Hepatocyte (in vitro differentiated cells): Measurements from ENCODE around the gene SDHAF3. TPM values are rescaled to one million over a fixed set of nuclear protein-coding genes. Genes with fewer than 3 reads are reported as not detected.

Source experiments
- DNase-seq: peaks from one replicate; pipeline ENCODE4 v3.0.0-alpha.2; 2016; ENCODE audit warnings: low spot score
- H2AFZ ChIP-seq: fragments of 200-600 bp; sonication (generic); 2 replicates; pipeline ENCODE4 v1.6.0; 2016; ENCODE audit warnings: antibody characterized with exemption, mild to moderate bottlenecking
- H3K27ac ChIP-seq: fragments of 200-600 bp; sonication (generic); 2 replicates; pipeline ENCODE4 v1.5.1; 2016; ENCODE audit warnings: mild to moderate bottlenecking
- H3K27me3 ChIP-seq: fragments of 200-600 bp; sonication (generic); 2 replicates; pipeline ENCODE4 v1.6.1; 2016
- H3K36me3 ChIP-seq: fragments of 200-600 bp; sonication (generic); replicated peaks from 2 replicates; pipeline ENCODE4 v1.5.1; 2016; ENCODE audit warnings: low read depth; ENCODE audit not compliant: insufficient read depth
- H3K4me1 ChIP-seq: fragments of 200-600 bp; sonication (generic); 2 replicates; pipeline ENCODE4 v1.5.1; 2016; ENCODE audit warnings: mild to moderate bottlenecking, moderate library complexity; ENCODE audit not compliant: insufficient read depth
- H3K4me2 ChIP-seq: fragments of 200-600 bp; sonication (generic); 2 replicates; pipeline ENCODE4 v1.6.0; 2016
- H3K4me3 ChIP-seq: fragments of 200-600 bp; sonication (generic); 2 replicates; pipeline ENCODE4 v1.5.1; 2016; ENCODE audit warnings: mild to moderate bottlenecking
- H3K79me2 ChIP-seq: fragments of 200-600 bp; sonication (generic); 2 replicates; pipeline ENCODE4 v1.6.0; 2017; ENCODE audit warnings: mild to moderate bottlenecking
- H3K9me2 ChIP-seq: fragments of 200-600 bp; sonication (generic); replicated peaks from 2 replicates; pipeline ENCODE4 v1.6.0; 2017; ENCODE audit warnings: mild to moderate bottlenecking; ENCODE audit not compliant: insufficient read depth
- H3K9me3 ChIP-seq: fragments of 200-600 bp; sonication (generic); 2 replicates; pipeline ENCODE4 v1.5.1; 2016; ENCODE audit warnings: low read depth, mild to moderate bottlenecking
- H4K20me1 ChIP-seq: fragments of 200-600 bp; sonication (generic); 2 replicates; pipeline ENCODE4 v1.6.0; 2016; ENCODE audit warnings: mild to moderate bottlenecking; ENCODE audit not compliant: insufficient read depth, poor library complexity, severe bottlenecking
- EZH2 ChIP-seq: fragments of 200-600 bp; sonication (generic); IDR thresholded peaks from 2 replicates; pipeline ENCODE4 v1.6.1; 2016; ENCODE audit warnings: antibody characterized with exemption, mild to moderate bottlenecking, borderline replicate concordance
- EZH2phosphoT487 ChIP-seq: fragments of 200-600 bp; sonication (generic); IDR thresholded peaks from one replicate; pipeline ENCODE4 v1.6.1; 2018; ENCODE audit warnings: antibody characterized with exemption, mild to moderate bottlenecking, low read depth, moderate library complexity; ENCODE audit not compliant: unreplicated experiment, severe bottlenecking
- WGBS: methylation state at CpG from one replicate; pipeline ENCODE4 v1.1.6; 2016; ENCODE audit warnings: low lambda C conversion rate; ENCODE audit errors: missing lambda C conversion rate; 5-methylcytosine and 5-hydroxymethylcytosine counted together
- polyA plus RNA-seq: library from polyadenylated mRNA; unstranded; fragments of >200 nt; fragmentation: Nextera tagmentation; extraction: Ambion mirVana; gene quantifications from 2 replicates; pipeline ENCODE4 v1.2.1, GENCODE V29; 2016
- total RNA-seq: library from RNA; depleted of rRNA; stranded (reverse); fragments of >200 nt; gene quantifications from 2 replicates; pipeline ENCODE4 v1.2.3, GENCODE V29; 2014
- TF ChIP-seq, protein P1 (sequence below): fragments of 200-600 bp; sonication (generic); IDR thresholded peaks from 2 replicates; pipeline ENCODE4 v1.5.1; 2016; ENCODE audit warnings: antibody characterized with exemption, mild to moderate bottlenecking; ENCODE audit not compliant: poor library complexity

SDHAF3 gene
- total and polyA plus RNA-seq, 2 experiments from 2014 or later = 17.5 to 20.1 TPM

DNA sequence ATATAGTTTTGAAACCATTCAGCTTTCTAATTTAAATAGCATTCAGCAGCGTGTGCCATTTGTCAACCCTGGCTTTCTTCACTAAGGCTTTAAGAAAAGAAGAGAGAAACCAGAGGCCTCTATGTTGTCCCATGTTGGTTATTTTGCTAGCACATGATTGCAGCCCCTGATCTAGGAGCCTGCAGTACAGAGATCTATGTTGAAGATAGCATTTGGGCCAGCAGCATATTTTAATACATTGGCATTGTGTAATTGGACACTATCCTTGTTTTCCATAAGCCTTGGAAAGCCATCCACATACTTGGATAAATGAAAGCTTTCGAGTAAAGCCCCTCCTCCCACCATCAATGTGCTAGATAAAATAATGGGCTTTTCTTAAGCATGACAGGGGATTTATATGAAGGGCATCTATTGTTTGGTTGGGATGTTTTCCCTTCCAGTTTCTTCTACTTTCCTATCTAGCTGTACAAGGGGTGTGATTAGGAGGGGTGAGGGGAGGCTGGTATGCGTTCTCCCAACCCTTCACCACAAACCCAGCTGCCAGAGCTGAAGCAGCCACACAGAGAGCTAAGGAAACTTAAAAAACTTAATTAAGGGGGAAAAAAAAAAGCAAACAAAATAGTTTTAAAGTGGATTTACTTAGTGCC lies 23.1 kb upstream of the SDHAF3 start:
- Histone ChIP-seq H2AFZ (no peak overlapping the region), H3K9me2 (no peaks in the 10 kb centered on the region), H3K4me2 (no peak overlapping the region), H4K20me1 (no peaks in the 10 kb centered on the region), H3K4me1 (no peaks in the 10 kb centered on the region), H3K27ac (no peak overlapping the region), H3K9me3 (no peaks in the 10 kb centered on the region), H3K79me2 (no peaks in the 10 kb centered on the region), H3K36me3 (no peaks in the 10 kb centered on the region), H3K4me3 (no peak overlapping the region), H3K27me3 (no peaks in the 10 kb centered on the region)
- DNase-seq = no peak
- WGBS = 61% methylated on average over 3 of the region's 3 CpGs
- no peak for TF ChIP-seq EZH2
- TF ChIP-seq, protein P1, sequence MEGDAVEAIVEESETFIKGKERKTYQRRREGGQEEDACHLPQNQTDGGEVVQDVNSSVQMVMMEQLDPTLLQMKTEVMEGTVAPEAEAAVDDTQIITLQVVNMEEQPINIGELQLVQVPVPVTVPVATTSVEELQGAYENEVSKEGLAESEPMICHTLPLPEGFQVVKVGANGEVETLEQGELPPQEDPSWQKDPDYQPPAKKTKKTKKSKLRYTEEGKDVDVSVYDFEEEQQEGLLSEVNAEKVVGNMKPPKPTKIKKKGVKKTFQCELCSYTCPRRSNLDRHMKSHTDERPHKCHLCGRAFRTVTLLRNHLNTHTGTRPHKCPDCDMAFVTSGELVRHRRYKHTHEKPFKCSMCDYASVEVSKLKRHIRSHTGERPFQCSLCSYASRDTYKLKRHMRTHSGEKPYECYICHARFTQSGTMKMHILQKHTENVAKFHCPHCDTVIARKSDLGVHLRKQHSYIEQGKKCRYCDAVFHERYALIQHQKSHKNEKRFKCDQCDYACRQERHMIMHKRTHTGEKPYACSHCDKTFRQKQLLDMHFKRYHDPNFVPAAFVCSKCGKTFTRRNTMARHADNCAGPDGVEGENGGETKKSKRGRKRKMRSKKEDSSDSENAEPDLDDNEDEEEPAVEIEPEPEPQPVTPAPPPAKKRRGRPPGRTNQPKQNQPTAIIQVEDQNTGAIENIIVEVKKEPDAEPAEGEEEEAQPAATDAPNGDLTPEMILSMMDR = no peak

DNA sequence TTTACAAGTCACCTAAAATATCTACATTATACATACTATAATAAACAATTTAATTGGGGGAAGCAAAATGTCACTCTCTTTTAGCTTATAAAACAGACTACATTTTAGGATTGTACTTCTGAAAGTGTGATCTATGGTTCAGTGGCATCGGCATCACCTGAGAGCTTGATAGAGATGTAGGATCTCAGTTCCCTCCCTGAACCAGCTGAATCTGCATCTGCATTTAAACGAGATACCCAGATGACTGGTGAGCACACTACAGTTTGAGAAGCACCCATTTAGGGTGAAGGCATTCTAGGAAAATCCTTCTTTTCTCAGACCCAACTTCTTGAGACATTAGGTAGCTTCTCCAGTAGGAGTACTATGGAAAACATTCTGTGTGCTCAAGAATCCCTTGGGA lies 21.5 kb upstream of the SDHAF3 start:
- Histone ChIP-seq H3K4me1 (no peaks in the 10 kb centered on the region), H3K4me2 (no peak overlapping the region), H3K36me3 (no peaks in the 10 kb centered on the region), H3K4me3 (no peak overlapping the region), H3K9me3 (no peaks in the 10 kb centered on the region), H3K27ac (no peak overlapping the region), H3K9me2 (no peaks in the 10 kb centered on the region), H2AFZ (no peak overlapping the region), H3K79me2 (no peaks in the 10 kb centered on the region), H4K20me1 (no peaks in the 10 kb centered on the region), H3K27me3 (no peaks in the 10 kb centered on the region)
- DNase-seq = no peak
- WGBS = 87% methylated on average over 2 of the region's 2 CpGs
- TF ChIP-seq, protein P1 = no peak
- no peak for TF ChIP-seq EZH2
- no peak for TF ChIP-seq EZH2phosphoT487

DNA sequence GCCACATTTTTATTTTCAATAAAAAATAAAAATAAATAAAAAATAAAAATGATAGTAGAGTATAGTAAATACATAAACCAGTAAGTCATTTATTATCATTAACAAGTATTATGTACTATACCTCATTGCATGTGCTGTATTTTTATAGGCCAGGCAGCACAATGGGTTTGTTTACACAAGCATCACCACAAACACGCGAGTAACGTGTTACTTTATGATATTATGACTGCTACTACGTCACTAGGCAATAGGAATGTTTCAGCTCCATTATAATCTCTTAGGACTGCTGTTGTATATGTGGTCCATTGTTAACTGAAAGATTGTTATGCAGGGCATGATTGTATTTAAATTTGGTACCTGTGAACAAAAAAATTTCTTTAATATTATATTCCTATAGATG lies 20.8 kb upstream of the SDHAF3 start:
- H2AFZ ChIP-seq = no peak overlapping the region
- 82% methylated on average over 4 of the region's 4 CpGs for WGBS
- no peaks in the 10 kb centered on the region for H3K4me1 ChIP-seq
- H3K9me2 ChIP-seq = no peaks in the 10 kb centered on the region
- H3K27me3 ChIP-seq = no peaks in the 10 kb centered on the region
- H3K36me3 ChIP-seq = no peaks in the 10 kb centered on the region
- no peak for DNase-seq
- H3K9me3 ChIP-seq = no peaks in the 10 kb centered on the region
- no peaks in the 10 kb centered on the region for H4K20me1 ChIP-seq
- H3K4me2 ChIP-seq = no peak overlapping the region
- no peak for TF ChIP-seq EZH2phosphoT487
- no peak overlapping the region for H3K4me3 ChIP-seq
- no peaks in the 10 kb centered on the region for H3K79me2 ChIP-seq
- no peak overlapping the region for H3K27ac ChIP-seq

DNA sequence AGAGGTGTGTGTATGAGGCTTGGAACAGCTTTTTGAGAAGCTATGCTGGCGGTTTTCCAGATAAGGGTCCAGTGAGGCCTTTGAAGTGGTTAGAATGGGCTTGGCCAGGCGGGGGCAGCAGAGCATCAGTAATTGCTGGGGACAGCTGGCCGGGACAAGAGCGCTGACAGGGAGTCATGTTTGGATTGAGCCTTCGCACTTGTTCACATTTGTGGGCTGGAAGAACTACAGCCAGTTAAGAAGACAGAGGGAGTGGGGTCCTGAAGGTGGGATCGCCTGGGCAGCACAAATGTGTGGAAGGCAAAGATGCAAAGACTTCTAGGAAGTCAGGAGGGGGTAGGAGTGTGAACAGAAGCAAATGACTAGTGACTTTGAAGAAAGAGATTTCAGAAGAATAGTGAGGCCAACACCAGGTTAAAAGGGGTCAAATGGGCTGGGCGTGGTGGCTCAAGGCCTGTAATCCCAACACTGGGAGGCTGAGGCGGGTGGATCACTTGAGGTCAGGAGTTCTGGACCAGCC lies 12.7 kb upstream of the SDHAF3 start:
- Histone ChIP-seq H3K27me3 (peaks cover 2% of the 10 kb centered on the region), H3K4me3 (no peak overlapping the region), H3K9me2 (no peaks in the 10 kb centered on the region), H3K36me3 (no peaks in the 10 kb centered on the region), H3K79me2 (no peaks in the 10 kb centered on the region), H2AFZ (no peak overlapping the region), H3K9me3 (no peaks in the 10 kb centered on the region), H4K20me1 (no peaks in the 10 kb centered on the region), H3K4me2 (no peak overlapping the region), H3K4me1 (no peaks in the 10 kb centered on the region), H3K27ac (no peak overlapping the region)
- TF ChIP-seq, protein P1 = peak; percentile 82
- no peak for TF ChIP-seq EZH2
- peak; percentile 89 for DNase-seq
- WGBS = 19% methylated on average over 8 of the region's 8 CpGs
